GM19240 (cell line): ENCODE measurements around the gene GAS1.

Experiments
- DNase-seq: peaks from one replicate; pipeline ENCODE4 v3.0.0; 2011; ENCODE audit warnings: low spot score; ENCODE audit not compliant: insufficient read length

Gene GAS1

DNA sequence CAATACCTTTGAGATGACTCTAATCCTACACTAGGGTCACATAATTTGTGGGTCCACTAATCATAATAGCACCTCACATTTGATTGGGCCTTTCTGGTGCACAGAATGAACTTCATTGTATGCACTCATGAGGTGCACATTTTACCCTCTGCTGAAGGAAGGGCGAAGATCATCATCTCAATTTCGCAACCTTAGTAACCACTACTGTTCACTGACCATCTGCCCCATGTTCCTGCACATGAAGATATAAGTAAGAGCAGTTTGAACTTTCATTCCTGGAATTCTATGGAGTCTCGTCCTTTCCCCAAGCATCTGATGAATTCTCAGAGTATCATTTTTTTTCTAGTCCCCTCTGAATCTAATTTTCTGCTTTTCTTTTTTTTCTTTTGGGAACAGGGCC lies 21.2 kb downstream of the GAS1 start:
- no peak for DNase-seq

DNA sequence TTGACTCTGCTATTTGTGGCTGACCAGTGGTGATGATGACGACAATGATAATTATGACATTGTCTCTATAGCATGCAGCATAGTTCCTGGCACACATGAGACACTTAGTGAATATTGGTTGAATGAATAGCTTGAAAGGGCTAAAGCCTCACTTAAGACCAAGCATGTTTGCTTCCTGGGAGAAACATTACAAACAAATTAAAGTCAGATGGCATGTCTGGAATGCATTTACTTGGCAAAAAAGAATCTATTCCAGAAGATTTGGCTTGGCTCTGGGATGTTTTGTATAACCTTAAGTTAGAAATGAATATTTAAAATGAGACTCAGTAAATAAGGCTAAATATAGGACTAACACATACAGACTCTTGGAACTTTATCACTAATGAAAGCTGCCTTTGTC lies 21.6 kb downstream of the GAS1 start:
- DNase-seq, result no peak

DNA sequence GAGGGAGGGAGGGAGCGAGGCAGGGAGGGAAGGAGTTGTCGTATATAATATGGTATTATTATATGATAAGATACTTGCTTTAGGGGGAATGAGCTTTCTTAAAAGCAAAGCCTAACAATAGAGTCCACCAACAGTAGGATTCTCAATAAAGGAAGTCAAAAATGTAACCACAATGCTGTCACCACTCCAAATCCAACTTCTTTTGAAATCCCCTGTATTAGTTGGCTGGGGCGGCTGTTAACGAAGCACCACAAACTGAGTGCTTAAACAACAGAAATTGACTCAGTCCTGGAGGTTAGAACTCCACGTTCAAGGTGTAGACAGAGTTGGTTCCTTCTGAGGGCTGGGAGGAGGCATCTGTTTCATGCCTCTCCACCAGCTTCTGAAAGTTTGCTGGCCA lies 23.1 kb downstream of the GAS1 start:
- no peak for DNase-seq

GRCh38 chr9:86921151-86921923 lies 26.0 kb downstream of the GAS1 start:
- DNase-seq, result no peak

DNA sequence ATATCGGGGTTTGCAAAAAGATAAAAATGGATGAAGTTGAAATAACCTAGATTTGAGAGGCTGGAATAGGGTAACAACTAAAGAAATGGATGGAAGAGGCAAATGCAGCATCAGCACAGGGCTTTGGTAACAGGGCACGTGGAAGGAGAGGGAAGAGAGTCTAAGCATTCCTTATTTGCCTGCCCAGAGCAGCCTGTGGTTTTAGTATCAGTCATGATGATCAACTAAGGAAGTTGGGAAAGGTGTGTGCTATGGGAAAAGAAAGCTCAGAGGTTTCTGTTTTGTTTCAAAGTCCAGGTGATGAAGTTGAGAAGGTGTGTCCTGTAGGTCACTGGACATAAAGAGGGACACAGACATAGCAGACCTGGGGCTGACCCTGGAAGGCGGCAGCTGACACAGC lies 28.8 kb downstream of the GAS1 start:
- DNase-seq, result no peak

- DNase-seq, result no peak
These were observed 35.1 kb downstream of the GAS1 start for GRCh38 chr9:86912210-86912609.

DNA sequence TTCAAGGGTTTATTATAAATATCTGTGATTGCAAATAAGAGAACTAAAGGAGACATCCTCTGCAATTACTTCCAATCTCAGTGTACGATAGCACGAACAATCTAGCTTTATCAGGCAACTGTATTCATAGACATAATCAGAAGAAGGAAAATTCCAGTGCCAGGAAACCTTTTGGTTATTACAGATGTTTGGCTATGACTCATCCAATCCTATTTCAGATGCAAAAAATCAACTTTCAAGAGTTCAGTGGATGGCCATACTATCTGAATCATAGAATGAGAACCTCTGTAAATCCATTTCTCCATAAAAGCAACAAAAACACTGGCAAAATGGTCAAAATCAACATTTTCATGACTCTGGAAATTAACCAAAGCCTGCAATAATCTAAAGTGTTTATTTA lies 37.9 kb downstream of the GAS1 start:
- no peak for DNase-seq

DNA sequence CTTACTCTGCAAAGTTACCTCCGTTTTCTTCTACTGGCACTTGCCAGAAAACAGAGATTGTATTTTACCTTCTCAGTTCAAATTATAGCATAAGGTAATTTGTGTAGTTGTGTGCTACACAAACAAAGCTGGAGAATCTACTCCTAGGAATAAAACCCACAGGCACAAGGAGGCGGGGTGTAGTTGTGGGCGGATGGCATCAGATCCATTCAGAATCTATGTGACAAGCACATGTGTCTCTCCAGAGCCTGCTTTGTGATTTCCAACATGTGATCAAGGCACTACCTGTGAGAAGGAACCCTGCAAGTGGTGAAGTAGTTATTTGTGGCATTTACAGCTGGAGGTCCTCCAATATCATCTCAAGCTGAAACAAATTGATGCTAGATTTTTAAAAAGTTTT lies 39.0 kb downstream of the GAS1 start:
- no peak for DNase-seq

GRCh38 chr9:86907346-86907745 lies 40.0 kb downstream of the GAS1 start:
- no peak for DNase-seq

GRCh38 chr9:86903734-86904085 lies 43.6 kb downstream of the GAS1 start:
- no peak for DNase-seq

DNA sequence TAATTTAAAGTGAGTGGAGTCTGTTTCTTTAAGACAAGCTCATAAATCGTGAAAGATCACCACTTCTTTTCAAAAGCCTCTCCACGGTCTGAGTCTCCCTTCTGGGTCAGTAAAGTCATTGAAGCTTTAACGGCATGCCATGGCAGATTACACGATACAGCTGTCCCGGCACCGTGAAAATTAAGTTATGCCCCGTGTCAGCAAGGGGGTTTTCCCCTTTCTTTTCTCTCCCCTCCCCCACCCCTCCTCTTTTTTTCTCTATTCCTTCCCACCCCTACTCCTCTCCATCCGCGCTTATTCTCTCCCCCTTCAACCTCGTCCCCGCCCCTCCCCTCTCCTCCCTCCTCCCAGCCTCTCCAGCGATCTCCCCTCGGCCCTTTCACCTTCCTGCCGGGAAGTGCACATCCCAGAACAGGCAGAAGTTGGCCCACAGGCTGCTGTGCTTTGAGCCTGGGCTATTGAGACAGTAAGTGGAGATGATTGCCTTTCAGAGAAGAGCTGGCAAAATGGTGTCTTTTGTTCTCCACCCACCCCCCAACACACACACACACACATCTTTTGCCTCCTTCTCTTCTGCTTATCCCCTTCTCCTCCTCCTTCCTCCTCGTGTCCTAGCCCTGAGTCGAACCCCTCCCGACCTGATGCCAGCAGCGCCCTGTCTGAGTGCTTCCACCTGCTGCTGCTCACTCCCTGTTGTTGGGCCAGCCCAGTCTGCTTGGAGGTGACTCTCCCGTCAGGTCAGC lies 44.1 kb downstream of the GAS1 start:
- DNase-seq, result no peak

DNA sequence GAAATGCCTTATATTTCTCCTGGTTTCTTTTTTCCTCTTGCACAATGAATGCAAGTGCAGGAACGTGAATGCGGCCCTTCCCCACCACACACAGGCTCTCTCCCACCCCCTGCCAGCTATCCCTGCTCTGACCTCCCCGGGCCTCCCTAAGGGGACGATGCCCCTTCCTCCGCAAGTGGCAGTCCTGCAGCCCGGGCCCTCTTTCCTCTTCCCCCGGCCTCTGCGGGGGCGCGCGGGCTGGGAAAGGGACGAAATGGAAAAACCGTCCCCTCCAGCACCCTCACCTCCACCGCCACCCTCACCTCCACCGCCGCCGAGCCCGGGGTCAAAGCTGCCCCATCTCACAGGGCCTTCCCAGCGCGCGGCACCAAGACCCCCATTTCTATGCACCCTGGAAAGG lies 44.7 kb downstream of the GAS1 start:
- no peak for DNase-seq

- no peak for DNase-seq
These were observed 45.1 kb downstream of the GAS1 start for GRCh38 chr9:86902176-86902575.

DNA sequence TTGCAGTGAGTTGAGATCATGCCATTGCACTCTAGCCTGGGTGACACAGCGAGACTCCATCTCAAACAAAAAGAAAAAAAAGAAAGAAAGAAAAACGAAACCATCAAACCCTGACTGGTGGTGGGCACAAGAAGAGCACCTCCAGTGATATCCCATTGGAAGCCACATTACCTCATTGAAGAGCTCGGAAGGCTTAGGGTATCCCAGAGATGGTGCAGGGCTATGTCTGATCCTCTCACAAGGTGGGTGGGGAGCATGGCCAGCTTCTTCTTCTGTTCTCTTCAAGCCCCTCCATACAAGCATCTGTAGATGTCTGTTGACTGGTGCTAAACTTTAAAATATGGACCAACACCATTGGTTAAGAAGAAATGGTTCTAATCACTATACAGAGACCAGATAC lies 45.8 kb downstream of the GAS1 start:
- DNase-seq, result no peak
